Measurements from ENCODE around the gene TMEM179.

Gene TMEM179

GRCh38 chr14:104542871-104543830 is 61.4 kb downstream of the TMEM179 start:
- no peak for DNase-seq (ENCODE audit: low read depth)

GRCh38 chr14:104541905-104542465 is 62.6 kb downstream of the TMEM179 start:
- DNase-seq (ENCODE audit: low read depth) = no peak

Measured in activated T-cell treated with anti-CD3 and anti-CD28 coated beads for 48 hours (primary cell).